GM12878 (cell line): ENCODE measurements around the gene FIZ1. TPM values are rescaled to one million over a fixed set of nuclear protein-coding genes. Genes with fewer than 3 reads are reported as not detected.
A peak's percentile ranks its signal among the peaks of the same experiment; 100 is the strongest.

ENCODE experiments used
- ATAC-seq: fragments of 200-7000 bp; cut with Tn5 transposase; 3 replicates; pipeline ENCODE4 v1.9.1; 2020; ENCODE audit warnings: mild to moderate bottlenecking, moderate library complexity
- BruUV-seq: library from RNA; stranded (reverse); fragments of 400-500 nt; replicated peaks from 2 replicates; lab custom pipeline; 2021; lab: Mats Ljungman, UMichigan
- CTCF ChIA-PET: fragments of 300-600 bp; sonication (Branson Sonifier 250); formaldehyde crosslinking; extraction: SDS; loops from one replicate; lab custom pipeline; 2021; ENCODE audit warnings: inconsistent platforms; lab: Yijun Ruan, JAX
- POLR2A ChIA-PET: fragments of 350-600 bp; formaldehyde crosslinking; extraction: SDS; loops from one replicate; lab custom pipeline; 2021; ENCODE audit warnings: inconsistent platforms; lab: Charles Lee
- RAD21 ChIA-PET: fragments of 300-600 bp; sonication (Branson Sonifier 250); formaldehyde crosslinking; loops from one replicate; lab custom pipeline; 2023; ENCODE audit warnings: antibody characterized with exemption; ENCODE audit not compliant: unreplicated experiment; lab: Charles Lee
- SMC1A ChIA-PET: fragments of 300-600 bp; sonication (Branson Sonifier 250); formaldehyde crosslinking; loops from one replicate; lab custom pipeline; 2023; ENCODE audit not compliant: unreplicated experiment, uncharacterized antibody; lab: Charles Lee
- DNase-seq: peaks from one replicate; pipeline ENCODE4 v3.0.0-alpha.2; 2011; ENCODE audit warnings: low read depth, low spot score
- FAIRE-seq: peaks from 3 replicates; lab custom pipeline; 2011; peaks lifted over from hg19 to GRCh38; lab: Jason Lieb, UNC
- H2AFZ ChIP-seq: 2 replicates; pipeline ENCODE4 v1.6.0; 2011; ENCODE audit warnings: low read depth, low read length, control low read depth; ENCODE audit not compliant: control insufficient read depth
- H3K27ac ChIP-seq: 2 replicates; pipeline ENCODE4 v1.5.1; 2011; ENCODE audit warnings: control low read depth; ENCODE audit not compliant: control insufficient read depth, insufficient read depth
- H3K27me3 ChIP-seq, 2 experiments: replicated peaks in 1 of 2; 2 replicates each; pipeline versions ENCODE4 v1.6.0 to v1.6.1; 2011; ENCODE audit warnings: low read length in 1 of 2; ENCODE audit not compliant: control insufficient read depth in 2 of 2, insufficient read depth in 2 of 2
- H3K36me3 ChIP-seq, 2 experiments: 2 replicates each; pipeline ENCODE4 v1.5.1; 2011; ENCODE audit warnings: low read length in 1 of 2; ENCODE audit not compliant: control insufficient read depth in 2 of 2, insufficient read depth in 2 of 2
- H3K4me1 ChIP-seq: 2 replicates; pipeline ENCODE4 v1.6.1; 2011; ENCODE audit warnings: mild to moderate bottlenecking, low read length, moderate library complexity, mixed read lengths; ENCODE audit not compliant: control insufficient read depth, insufficient read depth
- H3K4me2 ChIP-seq: 2 replicates; pipeline ENCODE4 v1.6.0; 2011; ENCODE audit warnings: control low read depth; ENCODE audit not compliant: control insufficient read depth, insufficient read depth
- H3K4me3 ChIP-seq: fragments of 200-600 bp; sonication (generic); 2 replicates; pipeline ENCODE4 v1.5.1; 2016
- H3K79me2 ChIP-seq: 2 replicates; pipeline ENCODE4 v1.6.0; 2011; ENCODE audit warnings: low read length; ENCODE audit not compliant: control insufficient read depth, insufficient read depth
- H3K9ac ChIP-seq: 2 replicates; pipeline ENCODE4 v1.8.0; 2011; ENCODE audit warnings: low read length, control low read depth, mixed read lengths; ENCODE audit not compliant: control insufficient read depth, insufficient read depth
- H3K9me3 ChIP-seq: replicated peaks from 3 replicates; pipeline ENCODE4 v1.5.1; 2011; ENCODE audit warnings: mild to moderate bottlenecking, low read length; ENCODE audit not compliant: control insufficient read depth, insufficient read depth
- H4K20me1 ChIP-seq: 2 replicates; pipeline ENCODE4 v1.6.0; 2011; ENCODE audit not compliant: control insufficient read depth, insufficient read depth
- BHLHE40 ChIP-seq, 2 experiments: fragments of 450-650 bp in 1 of 2; IDR thresholded peaks; 2 replicates each; pipeline ENCODE4 v1.6.1; 2011 to 2017; ENCODE audit warnings: low read depth in 2 of 2, borderline replicate concordance in 1 of 2, improper control_type of control experiment in 1 of 2, low read length in 1 of 2, mild to moderate bottlenecking in 1 of 2
- CBFB ChIP-seq: IDR thresholded peaks from 2 replicates; pipeline ENCODE4 v1.6.1; 2016; ENCODE audit warnings: antibody characterized with exemption, low read depth
- FOXM1 ChIP-seq: IDR thresholded peaks from 2 replicates; pipeline ENCODE4 v1.6.1; 2012; ENCODE audit warnings: low read depth, mild to moderate bottlenecking, inconsistent platforms, low read length, moderate library complexity
- MTA2 ChIP-seq: fragments of 450-650 bp; IDR thresholded peaks from 2 replicates; pipeline ENCODE4 v1.6.1; 2016; ENCODE audit warnings: low read depth, mild to moderate bottlenecking, moderate library complexity
- POLR2A ChIP-seq: IDR thresholded peaks from 2 replicates; pipeline ENCODE4 v1.6.1; 2011; ENCODE audit warnings: low read depth, mild to moderate bottlenecking, low read length
- RBBP5 ChIP-seq: fragments of 200-600 bp; sonication (generic); conservative IDR thresholded peaks from 2 replicates; pipeline ENCODE4 v1.6.1; 2016
- STAT1 ChIP-seq: fragments of 450-650 bp; conservative IDR thresholded peaks from 2 replicates; pipeline ENCODE4 v1.6.1; 2014; ENCODE audit warnings: antibody characterized with exemption, mild to moderate bottlenecking
- ZNF217 ChIP-seq: fragments of 450-650 bp; IDR thresholded peaks from 2 replicates; pipeline ENCODE4 v1.6.1; 2017; ENCODE audit warnings: antibody characterized with exemption, mild to moderate bottlenecking
- WGBS: methylation state at CpG from one replicate; pipeline ENCODE4 v1.1.6; 2016; ENCODE audit warnings: low lambda C conversion rate; ENCODE audit not compliant: insufficient replicate concordance, insufficient coverage; ENCODE audit errors: missing lambda C conversion rate; 5-methylcytosine and 5-hydroxymethylcytosine counted together
- in situ Hi-C: fragments of 300-500 bp; cut with MboI; formaldehyde crosslinking; loops from 9 replicates; pipeline ENCODE4 v1.14.3; 2018; ENCODE audit warnings: mixed read lengths
- intact Hi-C: fragments of 100-400 bp; cut with micrococcal nuclease; formaldehyde crosslinking; loops from one replicate; pipeline ENCODE4 v1.14.2; 2022; ENCODE audit not compliant: unreplicated experiment
- polyA plus RNA-seq, 11 experiments: library from polyadenylated mRNA; depleted of rRNA in 4 of 11; unstranded in 6 of 11; stranded (reverse) in 5 of 11; fragments of >200 nt; fragmentation: Nextera tagmentation in 4 of 11; fragmentation: Illumina TruSeq in 1 of 11; extraction: Ambion mirVana in 4 of 11; extraction: Trizol in 1 of 11; gene quantifications; 1 replicate in 1 of 11; 2 replicates in 10 of 11; pipeline versions ENCODE4 v1.2.1 to v1.2.3, GENCODE V29; 2011 to 2016; ENCODE audit warnings: inconsistent platforms in 2 of 11, missing spikeins in 2 of 11, low read depth in 1 of 11
- total RNA-seq, 4 experiments: library from RNA; depleted of rRNA in 3 of 4; stranded (reverse); fragments of >200 nt in 3 of 4; fragmentation: Illumina TruSeq in 1 of 4; extraction: Trizol in 1 of 4; gene quantifications; 2 replicates each; pipeline versions ENCODE4 v1.2.1 to v1.2.3, GENCODE V29; 2013 to 2021
- TF ChIP-seq, protein P1 (sequence below): fragments of 450-650 bp; formaldehyde crosslinking; IDR thresholded peaks from 2 replicates; pipeline ENCODE4 v1.5.0; 2022; ENCODE audit warnings: mild to moderate bottlenecking, missing genetic modification characterization
- TF ChIP-seq, protein P2 (sequence below): IDR thresholded peaks from 2 replicates; pipeline ENCODE4 v1.6.1; 2012; ENCODE audit warnings: low read depth, low read length, improper control_type of control experiment
- TF ChIP-seq, protein P3 (sequence below): fragments of 150-350 bp; IDR thresholded peaks from 2 replicates; pipeline ENCODE4 v1.6.1; 2014; ENCODE audit warnings: mild to moderate bottlenecking, low read depth, low read length
- TF ChIP-seq, protein P4 (sequence below): fragments of 450-650 bp; IDR thresholded peaks from 2 replicates; pipeline ENCODE4 v1.6.1; 2017; ENCODE audit warnings: low read depth, mild to moderate bottlenecking, moderate library complexity
- TF ChIP-seq, protein P5 (sequence below): IDR thresholded peaks from 2 replicates; pipeline ENCODE4 v1.6.1; 2011; ENCODE audit warnings: low read depth, mild to moderate bottlenecking, low read length, moderate library complexity, borderline replicate concordance; ENCODE audit errors: extremely low read depth

Gene FIZ1
- total and polyA plus RNA-seq, 10 of the 15 experiments (the other 5 are each of a cell fraction or from before 2014, with no cell fraction given), result 0.60 to 16.8 (median 4.2) TPM

DNA sequence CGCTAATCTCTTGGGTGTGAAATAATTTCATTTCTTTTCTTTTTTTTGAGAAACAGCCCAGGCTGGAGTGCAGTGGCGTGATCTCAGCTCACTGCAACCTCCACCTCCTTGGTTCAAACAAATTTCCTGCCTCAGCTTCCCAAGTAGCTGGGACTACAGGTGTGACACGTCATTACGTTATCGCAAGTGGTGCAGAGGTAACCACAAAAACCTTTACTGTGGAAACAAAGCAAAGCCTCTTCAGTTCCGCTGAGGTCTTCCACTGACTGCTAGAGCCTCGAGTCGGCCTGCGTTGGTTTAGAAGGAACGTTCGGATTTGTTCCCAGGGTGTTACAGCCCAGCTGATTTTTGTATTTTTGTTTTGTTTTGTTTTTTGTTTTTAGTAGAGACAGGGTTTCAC lies 27.0 kb upstream of the FIZ1 start:
- Histone ChIP-seq H4K20me1 (no peaks in the 10 kb centered on the region), H3K9ac (no peak overlapping the region), H3K4me2 (peak overlapping the region; percentile 60), H3K4me3 (no peak overlapping the region), H3K27ac (no peak overlapping the region; the same call in 1 of the 2 replicates), H2AFZ (peak overlapping the region; percentile 35; the same call in 1 of the 2 replicates), H3K79me2 (no peaks in the 10 kb centered on the region), H3K36me3 (no peaks in the 10 kb centered on the region), H3K27me3 (no peaks in the 10 kb centered on the region), H3K4me1 (peaks cover 9% of the 10 kb centered on the region; the same call in 1 of the 2 replicates), H3K9me3 (no peaks in the 10 kb centered on the region; the same call in 2 of the 3 replicates)
- no peak for DNase-seq
- BruUV-seq, result no TSS peak
- SMC1A ChIA-PET, result interaction anchor here (0.6 to 2.0 kb wide), 7 partner anchors 20 to 165 kb away, joined by 3 to 5 read pairs (median 3); partner anchors contain the start of genes ISOC2 and U2AF2
- in situ Hi-C loops (loop anchor here (5.0 kb wide), 1 partner anchor 484 kb away; no protein-coding TSS in a partner anchor), intact Hi-C loops (no loop called here)
- POLR2A ChIA-PET, result interaction anchor here (0.8 to 1.5 kb wide), 4 partner anchors 20 to 165 kb away, joined by 3 to 5 read pairs (median 4); partner anchors contain the start of gene ISOC2
- WGBS, result 57% methylated on average over 11 of the region's 11 CpGs
- peak; percentile 96 for FAIRE-seq
- peak; percentile 19; the same call in 2 of the 3 replicates for ATAC-seq
- CTCF ChIA-PET, result interaction anchor here (0.7 to 7.9 kb wide), 11 partner anchors 12 to 722 kb away, joined by 3 to 76 read pairs (median 7); partner anchors contain the start of genes FIZ1, U2AF2, ZNF628 and ZNF865
- RAD21 ChIA-PET, result interaction anchor here (0.9 to 2.5 kb wide), 7 partner anchors 7 to 123 kb away, joined by 3 to 12 read pairs (median 6); partner anchors contain the start of genes FIZ1, U2AF2 and ZNF579
- no peak for TF ChIP-seq ZNF217
- 0 out of 2 replicates have a peak, but pooled peaks have one; percentile 36 for TF ChIP-seq MTA2
- TF ChIP-seq, protein P1, sequence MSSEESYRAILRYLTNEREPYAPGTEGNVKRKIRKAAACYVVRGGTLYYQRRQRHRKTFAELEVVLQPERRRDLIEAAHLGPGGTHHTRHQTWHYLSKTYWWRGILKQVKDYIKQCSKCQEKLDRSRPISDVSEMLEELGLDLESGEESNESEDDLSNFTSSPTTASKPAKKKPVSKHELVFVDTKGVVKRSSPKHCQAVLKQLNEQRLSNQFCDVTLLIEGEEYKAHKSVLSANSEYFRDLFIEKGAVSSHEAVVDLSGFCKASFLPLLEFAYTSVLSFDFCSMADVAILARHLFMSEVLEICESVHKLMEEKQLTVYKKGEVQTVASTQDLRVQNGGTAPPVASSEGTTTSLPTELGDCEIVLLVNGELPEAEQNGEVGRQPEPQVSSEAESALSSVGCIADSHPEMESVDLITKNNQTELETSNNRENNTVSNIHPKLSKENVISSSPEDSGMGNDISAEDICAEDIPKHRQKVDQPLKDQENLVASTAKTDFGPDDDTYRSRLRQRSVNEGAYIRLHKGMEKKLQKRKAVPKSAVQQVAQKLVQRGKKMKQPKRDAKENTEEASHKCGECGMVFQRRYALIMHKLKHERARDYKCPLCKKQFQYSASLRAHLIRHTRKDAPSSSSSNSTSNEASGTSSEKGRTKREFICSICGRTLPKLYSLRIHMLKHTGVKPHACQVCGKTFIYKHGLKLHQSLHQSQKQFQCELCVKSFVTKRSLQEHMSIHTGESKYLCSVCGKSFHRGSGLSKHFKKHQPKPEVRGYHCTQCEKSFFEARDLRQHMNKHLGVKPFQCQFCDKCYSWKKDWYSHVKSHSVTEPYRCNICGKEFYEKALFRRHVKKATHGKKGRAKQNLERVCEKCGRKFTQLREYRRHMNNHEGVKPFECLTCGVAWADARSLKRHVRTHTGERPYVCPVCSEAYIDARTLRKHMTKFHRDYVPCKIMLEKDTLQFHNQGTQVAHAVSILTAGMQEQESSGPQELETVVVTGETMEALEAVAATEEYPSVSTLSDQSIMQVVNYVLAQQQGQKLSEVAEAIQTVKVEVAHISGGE (CRISPR knock-in tag), result peak; percentile 64
- TF ChIP-seq BHLHE40 (IDR thresholded peaks at IDR 0.05; ENCODE audit: borderline replicate concordance in 1 of 2, low read depth in 2 of 2, low read length in 1 of 2), result peak in 1 of 2 experiments; percentile 17; a peak in 1 of 4 replicates
- no peak for TF ChIP-seq POLR2A
- peak; percentile 54; the same call in 1 of the 2 replicates for TF ChIP-seq CBFB
- no peak for TF ChIP-seq STAT1
- TF ChIP-seq FOXM1, result 0 out of 2 replicates have a peak, but pooled peaks have one; percentile 15
- no peak for TF ChIP-seq RBBP5
- TF ChIP-seq, protein P2, sequence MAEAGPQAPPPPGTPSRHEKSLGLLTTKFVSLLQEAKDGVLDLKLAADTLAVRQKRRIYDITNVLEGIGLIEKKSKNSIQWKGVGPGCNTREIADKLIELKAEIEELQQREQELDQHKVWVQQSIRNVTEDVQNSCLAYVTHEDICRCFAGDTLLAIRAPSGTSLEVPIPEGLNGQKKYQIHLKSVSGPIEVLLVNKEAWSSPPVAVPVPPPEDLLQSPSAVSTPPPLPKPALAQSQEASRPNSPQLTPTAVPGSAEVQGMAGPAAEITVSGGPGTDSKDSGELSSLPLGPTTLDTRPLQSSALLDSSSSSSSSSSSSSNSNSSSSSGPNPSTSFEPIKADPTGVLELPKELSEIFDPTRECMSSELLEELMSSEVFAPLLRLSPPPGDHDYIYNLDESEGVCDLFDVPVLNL, result no peak
- TF ChIP-seq, protein P3, sequence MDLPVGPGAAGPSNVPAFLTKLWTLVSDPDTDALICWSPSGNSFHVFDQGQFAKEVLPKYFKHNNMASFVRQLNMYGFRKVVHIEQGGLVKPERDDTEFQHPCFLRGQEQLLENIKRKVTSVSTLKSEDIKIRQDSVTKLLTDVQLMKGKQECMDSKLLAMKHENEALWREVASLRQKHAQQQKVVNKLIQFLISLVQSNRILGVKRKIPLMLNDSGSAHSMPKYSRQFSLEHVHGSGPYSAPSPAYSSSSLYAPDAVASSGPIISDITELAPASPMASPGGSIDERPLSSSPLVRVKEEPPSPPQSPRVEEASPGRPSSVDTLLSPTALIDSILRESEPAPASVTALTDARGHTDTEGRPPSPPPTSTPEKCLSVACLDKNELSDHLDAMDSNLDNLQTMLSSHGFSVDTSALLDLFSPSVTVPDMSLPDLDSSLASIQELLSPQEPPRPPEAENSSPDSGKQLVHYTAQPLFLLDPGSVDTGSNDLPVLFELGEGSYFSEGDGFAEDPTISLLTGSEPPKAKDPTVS, result no peak
- TF ChIP-seq, protein P4, sequence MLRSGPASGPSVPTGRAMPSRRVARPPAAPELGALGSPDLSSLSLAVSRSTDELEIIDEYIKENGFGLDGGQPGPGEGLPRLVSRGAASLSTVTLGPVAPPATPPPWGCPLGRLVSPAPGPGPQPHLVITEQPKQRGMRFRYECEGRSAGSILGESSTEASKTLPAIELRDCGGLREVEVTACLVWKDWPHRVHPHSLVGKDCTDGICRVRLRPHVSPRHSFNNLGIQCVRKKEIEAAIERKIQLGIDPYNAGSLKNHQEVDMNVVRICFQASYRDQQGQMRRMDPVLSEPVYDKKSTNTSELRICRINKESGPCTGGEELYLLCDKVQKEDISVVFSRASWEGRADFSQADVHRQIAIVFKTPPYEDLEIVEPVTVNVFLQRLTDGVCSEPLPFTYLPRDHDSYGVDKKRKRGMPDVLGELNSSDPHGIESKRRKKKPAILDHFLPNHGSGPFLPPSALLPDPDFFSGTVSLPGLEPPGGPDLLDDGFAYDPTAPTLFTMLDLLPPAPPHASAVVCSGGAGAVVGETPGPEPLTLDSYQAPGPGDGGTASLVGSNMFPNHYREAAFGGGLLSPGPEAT, result peak; percentile 44; the same call in 1 of the 2 replicates
- TF ChIP-seq, protein P5, sequence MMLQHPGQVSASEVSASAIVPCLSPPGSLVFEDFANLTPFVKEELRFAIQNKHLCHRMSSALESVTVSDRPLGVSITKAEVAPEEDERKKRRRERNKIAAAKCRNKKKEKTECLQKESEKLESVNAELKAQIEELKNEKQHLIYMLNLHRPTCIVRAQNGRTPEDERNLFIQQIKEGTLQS, result no peak
